Measurements from ENCODE around the gene CKMT1B.
"Not testable (repeated sequence)": the region's sequence is repeated elsewhere in the genome, so short reads cannot be mapped to it uniquely, and the experiment has no call there.

GRCh38 chr15:43593328-43594190 lies at the start of gene CKMT1B:
- TF ChIP-seq, protein P1, sequence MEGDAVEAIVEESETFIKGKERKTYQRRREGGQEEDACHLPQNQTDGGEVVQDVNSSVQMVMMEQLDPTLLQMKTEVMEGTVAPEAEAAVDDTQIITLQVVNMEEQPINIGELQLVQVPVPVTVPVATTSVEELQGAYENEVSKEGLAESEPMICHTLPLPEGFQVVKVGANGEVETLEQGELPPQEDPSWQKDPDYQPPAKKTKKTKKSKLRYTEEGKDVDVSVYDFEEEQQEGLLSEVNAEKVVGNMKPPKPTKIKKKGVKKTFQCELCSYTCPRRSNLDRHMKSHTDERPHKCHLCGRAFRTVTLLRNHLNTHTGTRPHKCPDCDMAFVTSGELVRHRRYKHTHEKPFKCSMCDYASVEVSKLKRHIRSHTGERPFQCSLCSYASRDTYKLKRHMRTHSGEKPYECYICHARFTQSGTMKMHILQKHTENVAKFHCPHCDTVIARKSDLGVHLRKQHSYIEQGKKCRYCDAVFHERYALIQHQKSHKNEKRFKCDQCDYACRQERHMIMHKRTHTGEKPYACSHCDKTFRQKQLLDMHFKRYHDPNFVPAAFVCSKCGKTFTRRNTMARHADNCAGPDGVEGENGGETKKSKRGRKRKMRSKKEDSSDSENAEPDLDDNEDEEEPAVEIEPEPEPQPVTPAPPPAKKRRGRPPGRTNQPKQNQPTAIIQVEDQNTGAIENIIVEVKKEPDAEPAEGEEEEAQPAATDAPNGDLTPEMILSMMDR (conservative IDR thresholded peaks at IDR 0.05) = not testable (repeated sequence)
- TF ChIP-seq EZH2 (IDR thresholded peaks at IDR 0.05; ENCODE audit: low read depth) = not testable (repeated sequence)

All from PC-9 (cell line).